CMK (cell line): ENCODE measurements around the gene SEMA5A.

Experiments
- DNase-seq: peaks from one replicate; pipeline ENCODE4 v3.0.0-alpha.2; 2010; ENCODE audit warnings: low read depth

Gene SEMA5A

DNA sequence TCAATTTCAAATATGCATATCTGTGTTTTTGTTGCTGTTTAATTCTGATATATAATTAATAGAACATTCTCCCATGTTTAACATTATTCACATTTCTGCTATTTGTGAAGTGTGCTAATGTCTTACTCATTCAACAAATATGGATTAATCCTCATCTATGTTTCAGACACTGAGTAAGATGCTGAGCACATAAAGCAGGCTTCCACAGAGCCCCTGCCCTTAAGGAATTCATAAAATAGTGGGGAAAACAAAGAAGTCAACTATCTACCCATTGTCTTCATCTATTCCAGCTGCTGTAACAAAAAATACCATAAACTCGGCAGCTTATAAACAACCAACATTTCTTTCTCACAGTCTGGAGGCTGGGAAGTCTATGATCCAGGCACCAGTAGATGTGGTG, 333.3 kb downstream of the SEMA5A start:
- DNase-seq: no peak

DNA sequence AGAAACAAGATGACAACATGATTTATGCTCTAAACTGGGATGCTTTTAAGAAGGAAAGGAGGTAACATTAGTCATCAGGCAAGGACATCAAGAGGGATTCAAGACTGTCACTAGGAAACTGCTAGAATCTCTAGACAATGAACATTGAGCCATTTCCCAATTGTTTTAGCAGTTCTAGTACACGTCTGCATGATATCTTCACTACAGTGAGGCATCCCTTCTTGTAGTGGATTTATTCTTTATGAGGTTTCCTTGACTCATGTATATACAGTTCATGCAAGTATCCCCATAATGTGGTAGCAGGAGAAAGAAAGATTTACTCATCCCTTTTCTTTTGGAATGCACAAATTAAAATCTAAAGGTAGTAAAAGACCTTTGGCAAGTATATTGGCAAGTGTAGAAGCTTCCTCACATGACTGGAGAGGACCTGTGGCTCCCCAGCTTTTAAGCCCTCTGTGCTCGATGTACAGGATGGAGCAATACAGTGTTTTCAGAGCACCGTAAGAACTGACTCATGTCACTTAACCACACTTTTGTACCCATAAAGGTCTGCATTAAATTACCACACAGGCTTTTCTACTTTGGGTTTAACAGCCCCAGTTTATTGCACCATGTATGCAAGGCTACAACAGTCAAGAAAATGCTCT, 335.9 kb downstream of the SEMA5A start:
- DNase-seq: no peak

DNA sequence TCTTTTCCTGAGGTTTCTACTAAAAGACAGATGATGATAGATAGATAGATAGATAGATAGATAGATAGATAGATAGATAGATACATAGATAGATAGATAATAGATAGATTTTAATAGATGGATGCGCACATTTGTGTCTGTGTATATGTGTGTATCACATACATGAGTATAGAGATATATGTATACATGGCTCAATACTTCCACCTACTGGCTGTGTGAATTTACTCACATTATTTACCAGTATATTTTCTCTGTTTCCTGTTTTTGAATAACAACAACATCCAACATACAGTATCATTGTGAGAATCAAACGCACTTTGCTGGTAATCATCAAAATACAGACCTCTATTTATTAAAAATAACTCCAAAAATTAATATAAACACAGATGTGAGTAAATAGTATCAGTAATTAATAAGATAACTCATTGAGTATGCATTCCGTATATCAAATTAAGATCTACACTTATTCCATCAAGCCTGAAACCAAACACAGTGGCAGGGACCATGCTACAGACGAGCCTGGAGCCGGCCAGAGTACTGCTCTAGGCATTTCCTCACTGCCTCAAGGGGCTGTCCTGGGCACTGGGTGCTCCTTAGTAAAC, 338.0 kb downstream of the SEMA5A start:
- no peak for DNase-seq

DNA sequence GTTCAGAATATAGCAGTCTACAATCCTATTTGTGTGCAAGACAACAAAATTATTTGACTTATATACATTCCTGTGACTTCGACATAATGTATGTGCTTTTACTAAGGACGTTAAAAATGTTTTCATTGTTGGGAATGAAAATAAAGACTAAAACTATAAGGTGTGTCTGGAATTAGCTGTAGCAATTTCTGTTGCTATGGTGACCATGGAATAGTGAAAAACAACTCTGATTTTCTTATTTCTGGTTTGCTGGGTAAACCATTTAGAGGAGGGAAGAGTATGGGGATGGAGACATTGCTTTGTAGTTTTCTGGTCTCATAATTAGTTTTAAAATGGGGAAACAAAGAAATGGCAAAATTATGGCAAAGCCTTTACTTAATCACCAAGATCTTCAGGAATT, 343.2 kb downstream of the SEMA5A start:
- DNase-seq: no peak

DNA sequence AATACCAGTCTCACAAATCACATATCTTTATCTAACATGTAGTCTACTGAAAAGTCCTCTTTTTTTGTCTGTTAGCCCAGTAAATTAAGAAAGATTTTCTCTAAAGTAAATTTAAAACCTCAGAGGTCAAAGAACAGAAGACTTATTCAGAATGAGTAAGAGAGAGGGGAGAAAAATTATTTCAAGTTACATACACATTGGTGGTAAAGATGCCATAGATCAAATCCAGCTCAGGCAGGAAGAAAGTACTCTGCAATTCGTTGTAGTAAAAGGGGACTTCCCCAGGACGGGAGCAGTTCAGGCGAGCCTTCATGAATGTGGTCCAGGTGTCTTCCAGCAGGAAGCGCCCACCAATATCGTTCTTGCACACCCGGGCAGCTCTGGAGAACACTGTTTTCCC, 344.1 kb downstream of the SEMA5A start:
- no peak for DNase-seq

DNA sequence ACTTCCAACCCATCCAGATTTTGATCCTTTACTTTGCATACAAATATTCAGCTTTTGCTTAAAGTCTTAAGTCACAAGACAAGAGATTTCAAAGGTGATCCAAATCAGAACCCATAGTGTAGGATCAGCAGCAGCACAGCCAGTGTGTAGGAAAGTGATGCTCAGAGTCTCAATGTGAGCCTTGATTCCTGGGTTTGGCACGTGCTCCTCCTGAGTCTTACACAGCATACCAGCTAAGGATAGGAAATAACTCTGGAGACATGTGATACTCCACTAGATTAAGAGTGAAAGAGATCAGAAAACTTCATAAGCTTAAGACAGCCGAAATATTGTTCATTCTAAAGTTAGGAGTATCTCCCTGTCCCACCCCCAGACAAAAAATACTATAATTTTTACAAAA, 344.9 kb downstream of the SEMA5A start:
- DNase-seq: no peak

DNA sequence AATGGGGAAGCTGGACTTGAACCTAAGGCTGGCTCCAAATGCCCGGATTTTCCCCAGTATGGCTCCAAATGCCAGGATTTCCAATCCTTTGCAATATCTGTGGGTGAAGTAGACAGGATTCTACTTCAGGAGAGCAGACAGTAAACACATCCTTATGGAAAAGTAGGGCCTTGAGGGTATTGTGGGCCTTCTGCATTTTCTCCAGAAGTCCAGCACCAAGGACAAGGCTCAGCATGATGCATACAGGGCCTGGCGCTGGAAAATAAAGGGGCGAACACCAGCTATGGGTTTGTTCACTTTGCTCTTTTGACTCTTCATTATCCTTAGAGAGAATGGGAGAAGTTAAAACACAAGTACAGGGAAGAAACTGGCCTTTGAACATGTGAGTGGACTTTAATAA, 347.5 kb downstream of the SEMA5A start:
- no peak for DNase-seq

DNA sequence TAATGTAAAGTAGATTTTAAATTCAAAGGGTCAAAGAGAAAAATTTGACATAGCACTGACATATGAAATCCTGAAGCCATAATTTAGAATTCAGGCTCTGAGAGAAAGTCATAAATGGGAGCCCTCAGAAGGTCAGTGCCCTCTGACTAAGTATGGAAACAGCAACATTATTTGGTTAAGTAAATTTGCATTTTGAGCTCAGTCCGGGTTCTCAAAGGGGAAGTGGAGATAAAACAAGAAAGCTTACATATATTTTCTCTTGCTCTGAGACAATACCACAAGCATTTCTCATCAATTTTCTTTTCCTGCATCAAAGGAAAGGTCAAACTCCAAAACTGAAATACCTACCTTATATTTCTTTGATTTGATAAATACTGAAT, 348.0 kb downstream of the SEMA5A start:
- DNase-seq: no peak

DNA sequence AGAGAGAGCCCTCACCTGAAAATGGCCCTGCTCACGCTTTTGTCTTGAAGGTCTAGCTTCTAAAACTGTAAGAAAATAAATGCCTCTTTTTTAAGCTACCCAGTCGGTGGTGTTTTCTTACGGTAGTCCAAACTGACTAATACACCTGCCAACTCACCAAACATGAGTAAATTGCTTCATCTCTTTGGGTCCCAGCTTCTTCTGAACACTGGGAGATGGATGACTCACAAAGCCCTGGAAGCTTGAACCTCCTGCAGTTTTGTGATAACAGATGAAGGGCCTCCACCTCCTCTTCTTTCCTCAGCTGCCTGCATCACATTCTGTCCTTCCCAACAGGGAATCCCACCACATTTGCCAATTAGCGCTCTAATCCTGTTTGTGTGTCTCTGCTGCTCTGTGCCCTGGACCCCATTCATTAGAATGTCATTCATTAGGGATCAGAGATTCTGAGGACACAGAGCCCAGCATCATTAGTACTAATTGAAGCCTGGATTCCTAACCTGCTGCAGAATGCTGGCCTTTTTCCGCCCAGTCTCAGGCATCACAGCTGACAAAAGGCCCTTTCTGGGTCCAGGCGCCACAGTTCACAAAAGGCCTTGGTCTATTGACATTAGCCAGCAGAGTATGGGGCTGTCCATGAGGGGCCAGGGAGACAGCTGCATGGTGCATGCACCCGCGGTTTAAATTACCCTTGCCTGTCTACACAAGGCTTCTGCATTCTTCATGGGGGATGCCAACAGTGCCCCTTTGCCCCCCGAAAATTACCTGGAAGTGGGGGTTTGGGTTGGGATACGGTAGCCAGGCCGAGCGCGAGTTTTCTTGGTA, 349.3 kb downstream of the SEMA5A start:
- no peak for DNase-seq

DNA sequence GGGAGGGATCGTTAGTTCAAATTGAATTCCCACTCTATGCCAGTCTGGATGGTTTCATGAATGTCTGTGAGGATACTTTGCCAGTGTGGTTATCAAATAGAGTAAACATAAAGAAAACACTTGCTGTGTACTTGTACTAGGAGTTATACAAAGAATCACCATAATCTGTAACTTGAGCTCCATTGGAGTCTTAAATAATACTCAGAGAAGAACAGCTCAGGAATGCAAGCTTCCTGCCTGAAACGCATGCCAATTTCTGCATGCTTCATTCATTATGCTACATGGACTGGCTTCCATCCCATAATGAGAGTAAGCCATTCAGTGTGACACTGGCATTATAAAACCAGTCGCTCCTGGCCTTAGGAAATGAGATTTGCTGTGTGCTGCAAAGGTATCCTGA, 351.4 kb downstream of the SEMA5A start:
- DNase-seq: no peak

DNA sequence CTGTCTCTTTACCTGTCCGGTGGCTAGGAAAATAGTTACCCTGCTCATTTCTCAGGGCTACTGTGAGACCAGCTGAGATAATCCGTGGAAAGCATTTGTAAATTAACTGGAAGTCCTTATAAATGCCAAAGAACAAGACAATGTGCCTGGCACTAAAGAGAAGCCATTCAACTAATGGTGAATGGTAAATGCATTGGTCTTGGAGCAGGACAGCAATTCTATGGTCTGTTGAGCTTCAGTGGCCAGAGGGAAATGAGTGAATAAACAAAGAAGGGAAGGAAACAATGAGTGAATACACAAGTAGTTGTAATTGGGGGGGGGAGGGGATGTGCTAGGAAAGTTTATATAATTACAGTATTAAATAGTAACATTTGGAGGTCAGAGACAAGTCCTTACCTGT, 353.6 kb downstream of the SEMA5A start:
- DNase-seq: no peak

DNA sequence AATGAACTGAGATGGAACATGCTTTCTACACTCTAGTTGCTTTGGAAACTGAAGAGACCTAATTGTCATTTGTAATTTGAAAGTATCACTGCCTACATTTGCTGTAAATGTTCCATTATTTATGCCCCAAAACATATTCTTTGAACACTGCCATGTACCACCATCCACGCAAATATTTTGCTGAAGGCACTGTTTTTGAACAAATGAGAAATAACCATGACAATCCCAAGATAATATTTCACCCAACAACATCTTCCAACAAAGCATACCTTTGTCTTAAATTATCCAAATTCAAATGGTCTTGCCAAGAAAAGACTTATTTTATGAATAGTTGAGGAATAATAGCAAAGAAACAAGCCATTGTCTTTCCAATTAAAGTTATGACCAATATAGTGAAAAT, 356.2 kb downstream of the SEMA5A start:
- DNase-seq: no peak

DNA sequence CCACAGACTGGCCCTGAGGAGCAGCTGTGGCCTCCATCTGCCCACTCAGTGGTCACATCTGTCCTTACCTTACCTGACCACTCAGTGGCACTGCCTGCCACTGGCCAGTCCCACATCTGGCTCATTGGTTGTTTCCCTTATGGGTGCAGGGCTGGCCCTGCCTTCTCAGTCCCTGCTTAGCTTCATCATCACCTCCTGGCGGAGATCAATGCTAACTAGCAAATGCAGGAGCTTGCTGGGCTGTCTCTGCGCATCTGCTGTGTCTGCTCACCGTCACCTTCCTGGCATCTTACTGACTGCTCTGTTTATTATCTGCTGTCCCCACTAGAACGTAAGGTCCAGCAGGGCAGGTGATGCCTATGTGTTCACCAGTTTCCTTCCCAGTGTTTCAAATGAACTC, 356.9 kb downstream of the SEMA5A start:
- DNase-seq: no peak

DNA sequence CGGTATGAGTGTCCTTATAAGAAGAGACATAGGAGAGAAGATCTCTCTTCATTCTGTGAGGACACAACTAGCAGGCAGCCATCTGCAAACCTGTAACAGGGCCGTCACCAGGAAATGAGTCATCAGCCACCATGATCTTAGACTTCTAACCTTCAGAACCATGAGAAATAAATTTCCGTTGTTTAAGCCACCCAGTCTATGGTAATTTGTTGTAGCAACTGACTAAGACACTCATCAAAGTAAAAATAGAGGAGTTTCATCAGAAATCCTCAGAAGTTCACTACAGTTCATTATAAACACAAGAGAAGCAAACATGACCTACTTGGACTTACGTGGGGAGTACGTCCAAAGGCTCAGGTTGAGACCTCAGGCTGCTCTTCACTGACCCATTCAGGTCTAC, 357.7 kb downstream of the SEMA5A start:
- DNase-seq: no peak

DNA sequence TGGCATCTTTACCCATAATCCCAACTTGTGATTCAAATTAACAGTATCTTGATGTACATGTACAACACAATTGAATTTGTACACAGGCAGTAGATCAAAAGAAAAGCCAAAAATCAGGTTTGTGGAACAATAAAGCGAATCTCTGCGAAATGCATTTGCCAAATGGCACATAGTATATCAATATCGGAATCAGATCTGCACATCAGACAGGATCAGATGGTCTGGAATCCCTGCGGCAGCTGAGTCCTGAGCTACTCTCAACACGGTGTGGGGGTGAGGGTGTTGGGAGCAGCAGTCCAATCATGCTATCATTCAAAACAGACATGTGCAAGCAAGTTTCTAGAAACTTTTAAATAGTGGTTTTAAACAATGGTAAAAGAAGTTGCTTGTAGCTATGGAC, 358.3 kb downstream of the SEMA5A start:
- no peak for DNase-seq

DNA sequence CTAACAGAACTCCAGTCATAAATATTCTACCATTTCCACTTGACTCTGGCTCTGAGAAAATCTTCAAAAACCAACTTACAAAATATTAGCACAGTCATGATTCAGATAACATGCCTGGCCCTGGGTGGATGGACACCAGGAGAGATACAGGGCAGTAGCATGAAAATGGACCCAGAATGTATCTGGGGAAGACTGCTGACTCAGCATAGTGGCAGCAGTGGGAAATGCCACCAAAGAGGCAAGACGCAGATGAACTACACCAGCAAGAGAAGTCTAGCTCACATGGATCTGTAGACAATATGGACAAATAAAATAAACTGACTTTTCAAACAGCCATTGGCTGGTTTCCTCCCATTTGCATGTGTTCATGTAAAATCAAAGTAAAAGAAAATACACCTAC, 359.8 kb downstream of the SEMA5A start:
- no peak for DNase-seq

DNA sequence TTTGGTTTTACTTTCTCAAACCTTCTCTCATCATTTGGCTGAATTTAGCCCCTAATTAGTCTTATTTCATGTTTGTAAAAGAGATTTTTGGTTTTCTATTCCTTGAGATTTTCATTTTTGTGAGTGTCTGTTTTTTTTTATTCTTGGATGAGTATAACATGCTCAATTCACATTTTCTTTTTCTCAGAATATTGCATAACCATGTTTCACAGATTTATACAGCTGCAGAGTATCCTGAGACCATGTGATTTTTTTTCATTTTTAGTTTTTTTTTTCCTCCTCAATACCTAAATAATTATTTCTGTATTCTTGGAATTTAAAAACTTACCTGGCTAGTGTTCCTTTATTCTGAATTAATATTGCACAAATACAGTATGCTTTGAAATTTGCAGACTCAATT, 361.9 kb downstream of the SEMA5A start:
- DNase-seq: no peak

DNA sequence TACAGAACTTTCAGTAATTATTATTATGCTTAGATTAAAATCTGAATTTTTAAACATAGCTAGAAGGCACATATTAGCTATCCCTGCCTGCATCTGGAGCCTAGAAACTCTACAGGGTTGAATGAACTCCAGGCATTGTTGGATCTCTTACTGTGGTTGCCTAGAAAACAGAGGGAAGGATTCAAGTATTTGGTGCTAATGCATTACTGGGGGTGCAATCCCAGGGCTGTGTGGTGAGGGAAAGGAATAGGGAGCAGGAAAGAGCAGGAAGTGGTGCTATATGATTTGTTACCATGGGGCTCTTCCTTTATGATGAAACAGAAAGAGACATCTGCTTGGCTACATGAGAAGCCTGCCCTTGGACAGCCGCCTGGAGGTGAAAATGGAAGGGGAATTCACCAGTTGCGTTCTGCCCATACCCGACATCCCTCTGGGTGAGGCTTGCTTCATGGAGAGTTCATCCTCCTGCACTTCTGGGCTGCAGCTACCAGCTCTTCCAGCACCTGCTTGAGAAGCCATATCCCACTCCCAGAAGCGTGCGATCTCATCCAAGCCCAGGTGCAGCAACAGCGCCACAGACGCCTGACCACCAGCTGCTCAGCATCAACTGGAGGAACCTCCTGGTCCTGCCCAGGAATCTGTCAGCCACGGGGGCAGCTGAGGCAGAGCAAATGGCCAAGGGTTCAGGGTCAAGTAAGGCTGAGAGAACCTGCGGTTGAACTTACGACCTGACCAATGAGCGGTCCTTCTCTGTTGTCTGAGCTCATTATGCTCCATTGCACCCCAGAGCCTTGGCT, 362.8 kb downstream of the SEMA5A start:
- no peak for DNase-seq

DNA sequence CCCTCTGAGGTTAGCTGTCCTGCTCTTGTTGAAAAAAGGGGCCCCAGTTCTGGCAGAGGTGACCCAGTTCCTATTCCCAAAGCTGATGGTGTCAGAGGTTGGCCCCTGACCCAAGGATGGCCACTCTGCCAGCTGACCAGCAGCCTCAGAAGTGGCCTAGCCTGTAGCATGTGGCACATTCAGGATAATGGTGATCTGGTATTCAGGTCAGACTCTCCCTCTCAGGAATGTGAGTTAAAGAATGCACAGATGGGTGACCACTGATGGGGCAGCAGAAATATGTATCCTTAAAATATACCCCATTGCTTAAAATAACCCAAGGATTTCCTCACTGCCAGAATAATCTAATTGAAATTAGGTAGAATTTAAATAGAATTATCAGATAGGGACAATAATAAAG, 369.2 kb downstream of the SEMA5A start:
- DNase-seq: no peak

DNA sequence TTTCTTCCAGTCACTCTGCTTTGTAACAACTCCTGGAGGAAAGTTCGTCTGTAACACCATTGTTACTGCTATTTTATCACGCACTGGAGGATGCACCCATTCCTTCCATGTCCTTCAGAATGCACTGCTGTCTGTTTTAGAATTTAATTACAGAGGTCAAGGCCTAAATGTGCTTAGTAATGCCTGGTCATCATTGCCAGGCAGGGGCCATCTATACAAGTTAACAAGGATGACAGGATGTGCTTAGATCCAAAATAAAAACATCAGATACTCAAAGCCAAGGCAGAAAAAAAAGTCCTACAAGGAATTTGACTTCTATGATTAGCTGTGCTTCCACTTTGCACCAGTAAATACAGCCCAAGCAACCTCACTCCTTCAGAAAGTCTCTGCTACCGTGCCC, 371.4 kb downstream of the SEMA5A start:
- no peak for DNase-seq

DNA sequence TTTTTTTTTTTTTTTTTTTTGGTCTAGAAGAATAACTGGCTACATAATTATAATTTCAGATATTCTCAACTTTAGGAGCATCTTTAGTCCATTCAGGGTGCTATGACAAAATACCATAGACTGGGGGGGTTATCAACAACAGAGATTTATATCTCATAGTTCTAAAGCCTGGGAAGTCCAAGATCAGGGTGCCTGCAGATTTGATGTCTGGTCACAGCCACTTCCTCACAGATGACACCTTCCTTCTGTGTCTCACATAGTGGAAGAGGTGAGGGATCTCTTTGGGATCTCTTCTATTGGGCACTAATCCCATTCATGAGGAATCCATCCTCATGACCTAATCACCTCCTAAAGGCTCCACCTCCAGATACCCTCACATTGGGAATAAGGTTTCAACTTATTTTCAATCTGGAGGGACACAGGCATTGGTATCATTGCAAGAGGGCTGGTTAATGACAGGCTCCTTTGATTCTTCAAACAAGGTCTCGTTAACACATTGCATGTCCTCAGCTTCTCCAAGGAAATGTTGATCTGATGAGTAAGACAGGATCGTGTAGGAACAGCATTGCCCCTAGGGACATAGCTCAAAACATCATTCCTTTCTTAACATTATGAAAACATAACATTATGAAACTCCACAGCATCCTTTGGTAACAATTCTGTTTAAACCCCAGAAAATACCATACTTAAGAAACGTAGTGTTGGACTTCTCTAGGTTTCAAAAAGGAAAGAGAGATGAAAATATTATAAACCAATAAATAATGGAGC, 372.4 kb downstream of the SEMA5A start:
- no peak for DNase-seq

DNA sequence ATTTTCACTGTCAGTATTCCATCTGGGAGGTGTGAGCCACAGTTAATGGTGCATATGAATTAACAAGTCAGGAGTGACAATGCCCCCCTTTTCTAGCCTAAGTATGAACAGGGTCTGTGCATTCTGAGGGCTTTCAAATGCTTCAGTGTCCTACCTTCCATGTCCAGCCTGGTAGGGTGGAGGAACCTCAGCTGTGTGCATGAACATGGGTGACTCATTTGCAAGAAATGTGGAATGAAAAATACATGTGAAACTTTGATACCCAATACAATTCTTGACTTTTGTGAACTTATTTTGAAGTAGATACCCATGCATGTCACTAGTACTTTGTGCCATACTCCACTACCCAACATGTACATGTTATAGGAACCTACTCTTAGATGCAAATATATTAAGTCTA, 375.8 kb downstream of the SEMA5A start:
- no peak for DNase-seq
